K562 (cell line): ENCODE data around the gene GNAL. TPM values are rescaled to one million over a fixed set of nuclear protein-coding genes. Genes with fewer than 3 reads are reported as not detected.

Experiments
- ARID1B ChIP-seq: fragments of 450-650 bp; IDR thresholded peaks from 2 replicates; pipeline ENCODE4 v1.6.1; 2016; ENCODE audit warnings: antibody characterized with exemption, mild to moderate bottlenecking, inconsistent platforms
- BHLHE40 ChIP-seq: IDR thresholded peaks from 2 replicates; pipeline ENCODE4 v1.6.1; 2011; ENCODE audit warnings: low read length, improper control_type of control experiment
- CBX2 ChIP-seq: fragments of 200-600 bp; sonication (generic); IDR thresholded peaks from one replicate; pipeline ENCODE4 v1.6.1; 2012; ENCODE audit warnings: mild to moderate bottlenecking, low read length, inconsistent platforms; ENCODE audit not compliant: insufficient read depth, poor library complexity, severe bottlenecking
- EHMT2 ChIP-seq: fragments of 450-650 bp; IDR thresholded peaks from 2 replicates; pipeline ENCODE4 v1.6.1; 2018; ENCODE audit warnings: antibody characterized with exemption
- EWSR1 ChIP-seq: fragments of 450-650 bp; IDR thresholded peaks from 2 replicates; pipeline ENCODE4 v1.6.1; 2018; ENCODE audit warnings: borderline replicate concordance, mild to moderate bottlenecking, low read depth, moderate library complexity; ENCODE audit not compliant: partially characterized antibody
- GABPB1 ChIP-seq: sonication (generic); formaldehyde crosslinking; IDR thresholded peaks from 2 replicates; pipeline ENCODE4 v1.8.0; 2022; ENCODE audit warnings: mild to moderate bottlenecking, missing genetic modification reagents
- JUN ChIP-seq, 2 experiments: sonication (generic) in 1 of 2; formaldehyde crosslinking in 1 of 2; IDR thresholded peaks; 2 replicates each; pipeline versions ENCODE4 v1.6.1 to v1.8.0; 2012 to 2022; ENCODE audit warnings: borderline replicate concordance in 2 of 2, mild to moderate bottlenecking in 2 of 2, improper control_type of control experiment in 1 of 2, low read depth in 1 of 2, low read length in 1 of 2, missing genetic modification reagents in 1 of 2
- MEIS2 ChIP-seq: fragments of 450-650 bp; IDR thresholded peaks from 2 replicates; pipeline ENCODE4 v1.6.1; 2014; ENCODE audit warnings: mild to moderate bottlenecking; ENCODE audit not compliant: partially characterized antibody
- NCOA6 ChIP-seq: fragments of 450-650 bp; IDR thresholded peaks from 2 replicates; pipeline ENCODE4 v1.6.1; 2017; ENCODE audit warnings: mild to moderate bottlenecking
- PATZ1 ChIP-seq: fragments of 250-450 bp; sonication (Bioruptor Pico); IDR thresholded peaks from 2 replicates; pipeline ENCODE4 v1.5.0; 2020; ENCODE audit warnings: mild to moderate bottlenecking, borderline replicate concordance
- PHF8 ChIP-seq: fragments of 200-600 bp; sonication (generic); IDR thresholded peaks from 2 replicates; pipeline ENCODE4 v1.6.1; 2012; ENCODE audit warnings: mixed run types, mild to moderate bottlenecking, inconsistent platforms, low read length, moderate library complexity, borderline replicate concordance
- RERE ChIP-seq: sonication (generic); formaldehyde crosslinking; IDR thresholded peaks from 2 replicates; pipeline ENCODE4 v1.8.0; 2023; ENCODE audit warnings: missing genetic modification reagents, mild to moderate bottlenecking, borderline replicate concordance
- SMARCB1 ChIP-seq: IDR thresholded peaks from 2 replicates; pipeline ENCODE4 v1.6.1; 2011; ENCODE audit warnings: improper control_type of control experiment, low read depth; ENCODE audit not compliant: insufficient read length
- TCF3 ChIP-seq: sonication (generic); formaldehyde crosslinking; IDR thresholded peaks from 2 replicates; pipeline ENCODE4 v1.4.0; 2020; ENCODE audit warnings: mild to moderate bottlenecking, missing genetic modification reagents
- TCF7 ChIP-seq: sonication (generic); IDR thresholded peaks from 2 replicates; pipeline ENCODE4 v1.6.1; 2016; ENCODE audit warnings: antibody characterized with exemption, borderline replicate concordance
- ZNF143 ChIP-seq: sonication (generic); formaldehyde crosslinking; IDR thresholded peaks from 2 replicates; pipeline ENCODE4 v1.9.0; 2022; ENCODE audit warnings: mild to moderate bottlenecking, missing genetic modification reagents
- ZNF280A ChIP-seq: fragments of 450-650 bp; IDR thresholded peaks from 2 replicates; pipeline ENCODE4 v1.6.1; 2018; ENCODE audit warnings: mild to moderate bottlenecking, low read depth; ENCODE audit not compliant: partially characterized antibody
- polyA plus RNA-seq, 8 experiments: library from polyadenylated mRNA; depleted of rRNA in 4 of 8; stranded (reverse) in 5 of 8; unstranded in 3 of 8; fragments of >200 nt; fragmentation: Nextera tagmentation in 2 of 8; fragmentation: Illumina TruSeq in 1 of 8; extraction: Ambion mirVana in 2 of 8; extraction: Trizol in 1 of 8; gene quantifications; 2 replicates each; pipeline versions ENCODE4 v1.2.1 to v1.2.3, GENCODE V29; 2011 to 2014; ENCODE audit warnings: inconsistent platforms in 1 of 8, missing spikeins in 1 of 8
- total RNA-seq, 7 experiments: library from RNA; depleted of rRNA in 6 of 7; stranded (reverse); fragments of >200 nt in 6 of 7; fragmentation: Illumina TruSeq in 2 of 7; extraction: Trizol in 2 of 7; gene quantifications; 2 replicates each; pipeline versions ENCODE4 v1.2.1 to v1.2.3, GENCODE V29; 2011 to 2021; ENCODE audit warnings: low replicate concordance in 1 of 7

The GNAL gene
- total and polyA plus RNA-seq, 9 of the 15 experiments (the other 6 are each of a cell fraction or from before 2014, with no cell fraction given), result under 0.01 to 0.10 (median 0.01) TPM; not detected in 5

GRCh38 chr18:11851146-11851805, 162.2 kb downstream of the GNAL start, which contains the start of gene CHMP1B (continued):
- TF ChIP-seq RERE (CRISPR knock-in tag) (0 out of 2 replicates have a peak, but pooled peaks have one; percentile 72), CBX2 (no peak), BHLHE40 (peak; percentile 21; the same call in 1 of the 2 replicates), TCF3 (CRISPR knock-in tag) (no peak), EHMT2 (no peak), TCF7 (no peak), NCOA6 (peak; percentile 82), MEIS2 (peak; percentile 46), EWSR1 (no peak), ARID1B (no peak), PATZ1 (CRISPR knock-in tag) (no peak), GABPB1 (CRISPR knock-in tag) (peak; percentile 71; the same call in 1 of the 2 replicates), PHF8 (peak; percentile 99), ZNF280A (no peak), SMARCB1 (no peak), JUN (IDR thresholded peaks at IDR 0.05; ENCODE audit: borderline replicate concordance, low read depth, low read length) (peak; percentile 81), JUN (CRISPR knock-in tag; IDR thresholded peaks at IDR 0.05; ENCODE audit: borderline replicate concordance) (no peak), ZNF143 (CRISPR knock-in tag) (no peak; the same call in 1 of the 2 replicates)
